Posterior vena cava (tissue), 2 donors: ENCODE data around the gene CD151. TPM values are rescaled to one million over a fixed set of nuclear protein-coding genes. Genes with fewer than 3 reads are reported as not detected.
A peak's percentile ranks its signal among the peaks of the same experiment; 100 is the strongest.

Source experiments
- DNase-seq: peaks from one replicate; pipeline ENCODE4 v3.0.0-alpha.2; 2020; ENCODE audit warnings: low spot score
- intact Hi-C, 2 donors: fragments of 100-400 bp; cut with DNase I; formaldehyde crosslinking; loops; one replicate each; pipeline versions ENCODE4 v1.14.1 to v1.14.2; 2022 to 2023
- long read RNA-seq, 2 donors: library from polyadenylated mRNA; unstranded; transcript quantifications; one replicate each; pipeline ENCODE4 v2.0.0, GENCODE V29; 2020 to 2021
- total RNA-seq, 2 donors: library from RNA; stranded (reverse); fragmentation: NEBNext Ultra II Directional; extraction: Animal tissue kit (Norgen Biotek cat#: 25700); gene quantifications; one replicate each; pipeline ENCODE4 v1.2.1, GENCODE V29; 2021
- donor health status: DM: yes; HTN: yes; CAD: no.
- donor health status: DM: yes; HTN: yes; CAD: no.

CD151 gene
- total RNA-seq = 100 to 1,000 TPM; 473 to 490 TPM
- long read RNA-seq, donor 1, transcript CD151-203 (8 exons, 1,486 nt) = minor isoform, 33 of 219 reads
- long read RNA-seq, donor 1, transcript CD151-202 (9 exons, 1,658 nt) = major isoform, 106 of 219 reads
- long read RNA-seq, donor 1, transcript CD151-201 (9 exons, 1,545 nt) = minor isoform, 12 of 219 reads
- long read RNA-seq, donor 1, partial matches to known transcripts = 42 of 219 reads
- long read RNA-seq, donor 1, other reads (novel, unspliced or antisense) = 24 of 219 reads
- long read RNA-seq, donor 2, transcript CD151-202 (9 exons, 1,658 nt) = major isoform, 467 of 934 reads
- long read RNA-seq, donor 2, transcript CD151-201 (9 exons, 1,545 nt) = minor isoform, 60 of 934 reads
- long read RNA-seq, donor 2, transcript CD151-203 (8 exons, 1,486 nt) = minor isoform, 219 of 934 reads
- long read RNA-seq, donor 2, partial matches to known transcripts = 83 of 934 reads
- long read RNA-seq, donor 2, other reads (novel, unspliced or antisense) = 101 of 934 reads

- no peak for DNase-seq
- intact Hi-C loops = no loop called here
Observed at GRCh38 chr11:832529-833113, at the start of gene CD151. Gene CD151, plus strand, starts transcription at chr11:832952. Its CDS starts 3,118 bp downstream, at chr11:836070.

GRCh38 chr11:783581-784015, 49.2 kb upstream of the CD151 start:
- intact Hi-C loops = no loop called here
- DNase-seq = peak; percentile 93

GRCh38 chr11:786235-787083, 46.3 kb upstream of the CD151 start:
- DNase-seq = no peak
- intact Hi-C loops = no loop called here

- no peak for DNase-seq
- intact Hi-C loops = no loop called here
Observed at GRCh38 chr11:787084-787675, 45.6 kb upstream of the CD151 start.

- DNase-seq = no peak
- intact Hi-C loops = no loop called here
Observed at GRCh38 chr11:788009-788640, 44.6 kb upstream of the CD151 start.

- no peak for DNase-seq
- intact Hi-C loops = no loop called here
Observed at GRCh38 chr11:788953-789940, 43.5 kb upstream of the CD151 start.

GRCh38 chr11:789943-790342, 42.8 kb upstream of the CD151 start, which contains the start of gene CEND1:
Gene CEND1, minus strand, starts transcription at chr11:790090. Its CDS starts 1,514 bp downstream, at chr11:788576.
- intact Hi-C loops = loop anchor here in 1 of 2 donors (10.0 kb wide), 1 partner anchor 125 kb away; no protein-coding TSS in a partner anchor
- no peak for DNase-seq

GRCh38 chr11:790721-791564, 41.8 kb upstream of the CD151 start:
- no peak for DNase-seq
- intact Hi-C loops = loop anchor here in 1 of 2 donors (10.0 kb wide), 1 partner anchor 126 kb away; no protein-coding TSS in a partner anchor

DNA sequence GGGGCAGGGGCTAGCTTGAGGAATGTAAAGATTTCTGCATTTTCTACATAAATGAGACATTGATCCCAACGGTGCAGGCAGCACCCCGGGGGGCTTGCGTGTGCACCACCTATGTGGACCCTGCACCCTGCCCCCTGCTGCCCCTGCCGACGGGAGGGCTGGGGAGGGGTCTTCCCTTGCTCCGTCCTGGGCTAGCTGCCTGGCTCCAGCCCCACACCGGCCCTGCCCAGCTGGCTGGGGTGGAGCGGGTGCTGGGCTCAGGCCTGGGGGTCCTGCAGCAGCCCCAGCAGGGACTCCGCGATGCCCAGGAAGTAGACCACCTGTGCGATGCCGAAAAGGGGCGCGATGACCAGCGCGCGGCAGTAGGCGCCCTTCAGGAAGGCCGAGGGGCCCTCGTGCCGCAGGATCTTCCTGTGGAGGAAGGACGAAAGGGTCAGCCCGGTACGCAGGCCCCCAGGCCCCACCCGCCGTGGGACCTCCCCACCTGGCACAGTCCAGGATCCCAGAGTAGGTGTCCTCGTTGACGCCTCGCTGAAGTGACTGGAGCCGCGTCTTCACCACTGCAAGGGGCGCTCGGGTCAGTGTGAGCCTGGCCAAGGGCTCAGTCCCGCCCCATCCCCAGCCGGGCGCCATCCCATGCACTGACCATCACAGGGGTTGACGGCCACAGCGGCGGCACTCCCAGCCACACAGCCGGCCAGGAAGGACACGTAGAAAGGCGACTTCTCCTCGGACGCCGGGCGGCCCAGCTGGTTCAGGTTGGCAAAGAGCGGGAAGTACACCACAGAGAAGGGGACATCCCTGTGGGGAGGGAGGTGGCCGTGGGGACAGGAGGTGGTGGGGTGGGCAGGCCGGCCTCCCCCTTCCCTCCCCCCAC, 40.9 kb upstream of the CD151 start:
- no peak for DNase-seq
- intact Hi-C loops = loop anchor here in 1 of 2 donors (10.0 kb wide), 1 partner anchor 127 kb away; no protein-coding TSS in a partner anchor

GRCh38 chr11:792535-792821, 40.3 kb upstream of the CD151 start:
- intact Hi-C loops = loop anchor here in 1 of 2 donors (10.0 kb wide), 1 partner anchor 128 kb away; no protein-coding TSS in a partner anchor
- DNase-seq = no peak

DNA sequence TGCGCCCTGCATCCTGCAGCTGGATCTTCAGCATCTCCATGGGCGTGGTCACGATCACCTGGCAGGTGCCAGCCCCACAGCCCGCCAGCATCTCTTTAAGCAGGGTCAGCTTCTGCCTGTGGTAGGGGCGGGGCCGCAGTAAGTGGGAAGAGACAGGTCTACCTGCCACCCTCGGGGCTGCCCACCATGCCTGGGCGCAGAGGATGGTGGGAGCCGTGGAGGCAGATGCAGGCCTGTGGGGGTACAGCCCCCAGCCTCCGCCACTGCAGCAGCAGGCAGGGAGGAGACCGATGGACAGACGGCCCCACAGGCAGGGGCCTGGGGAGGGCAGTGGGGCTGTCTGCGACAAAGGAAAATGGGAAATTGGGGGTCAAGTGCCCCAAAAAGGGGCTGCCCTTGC, 39.9 kb upstream of the CD151 start:
- no peak for DNase-seq
- intact Hi-C loops = loop anchor here in 1 of 2 donors (10.0 kb wide), 1 partner anchor 128 kb away; no protein-coding TSS in a partner anchor

GRCh38 chr11:793556-793955, 39.2 kb upstream of the CD151 start:
- DNase-seq = no peak
- intact Hi-C loops = loop anchor here in 1 of 2 donors (10.0 kb wide), 1 partner anchor 129 kb away; no protein-coding TSS in a partner anchor

- intact Hi-C loops = loop anchor here in 1 of 2 donors (10.0 kb wide), 1 partner anchor 129 kb away; no protein-coding TSS in a partner anchor
- DNase-seq = no peak
Observed at GRCh38 chr11:794013-794765, 38.6 kb upstream of the CD151 start.

DNA sequence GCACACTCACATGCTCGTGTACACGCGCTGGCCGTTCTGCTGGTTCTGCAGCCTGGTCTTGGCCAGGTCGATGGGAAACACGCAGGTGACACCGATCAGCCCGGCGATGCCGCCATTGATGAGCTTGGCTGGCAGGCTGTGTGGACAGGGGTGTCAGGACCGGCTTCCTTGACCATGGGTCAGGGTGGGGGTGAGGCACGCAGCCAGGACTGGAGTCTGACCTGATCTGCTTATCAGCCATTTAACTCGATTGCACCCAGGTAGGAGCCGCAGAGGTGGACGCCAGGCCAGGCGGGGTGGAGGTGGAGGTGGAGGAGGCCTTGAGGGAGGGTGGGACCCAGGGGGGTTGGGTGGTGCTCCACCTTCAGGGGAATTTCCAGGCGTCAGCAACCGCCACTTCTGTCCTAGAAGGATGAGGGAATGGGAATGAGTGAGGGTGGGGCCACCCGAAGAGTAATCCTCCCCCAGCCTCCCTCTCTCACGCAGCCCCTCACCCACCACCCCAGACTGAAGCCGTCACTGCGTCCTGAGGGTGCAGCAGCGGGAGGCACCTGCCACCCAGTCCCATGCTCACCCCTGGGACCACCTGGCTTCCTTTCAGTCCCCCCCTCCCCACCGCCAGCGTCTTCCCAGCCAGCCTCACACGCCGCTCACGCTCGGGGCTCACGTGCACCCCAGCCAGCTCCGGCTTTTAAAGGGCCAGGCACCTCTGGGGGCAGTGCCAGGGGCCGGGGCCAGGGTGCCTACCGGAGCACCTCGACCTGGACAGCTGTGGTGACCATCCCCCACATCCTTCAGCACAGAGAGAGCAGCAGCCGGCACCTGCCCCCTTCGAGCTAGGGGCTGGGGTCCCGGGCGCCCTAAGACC, 37.8 kb upstream of the CD151 start:
- intact Hi-C loops = loop anchor here in 1 of 2 donors (10.0 kb wide), 1 partner anchor 130 kb away; no protein-coding TSS in a partner anchor
- no peak for DNase-seq
